ENCODE results near the gene RBM24. TPM values are rescaled to one million over a fixed set of nuclear protein-coding genes. Genes with fewer than 3 reads are reported as not detected.

The RBM24 gene
- total RNA-seq, 4 donors from 2014 or later = 0.45 to 5.3 (median 1.6) TPM

DNA sequence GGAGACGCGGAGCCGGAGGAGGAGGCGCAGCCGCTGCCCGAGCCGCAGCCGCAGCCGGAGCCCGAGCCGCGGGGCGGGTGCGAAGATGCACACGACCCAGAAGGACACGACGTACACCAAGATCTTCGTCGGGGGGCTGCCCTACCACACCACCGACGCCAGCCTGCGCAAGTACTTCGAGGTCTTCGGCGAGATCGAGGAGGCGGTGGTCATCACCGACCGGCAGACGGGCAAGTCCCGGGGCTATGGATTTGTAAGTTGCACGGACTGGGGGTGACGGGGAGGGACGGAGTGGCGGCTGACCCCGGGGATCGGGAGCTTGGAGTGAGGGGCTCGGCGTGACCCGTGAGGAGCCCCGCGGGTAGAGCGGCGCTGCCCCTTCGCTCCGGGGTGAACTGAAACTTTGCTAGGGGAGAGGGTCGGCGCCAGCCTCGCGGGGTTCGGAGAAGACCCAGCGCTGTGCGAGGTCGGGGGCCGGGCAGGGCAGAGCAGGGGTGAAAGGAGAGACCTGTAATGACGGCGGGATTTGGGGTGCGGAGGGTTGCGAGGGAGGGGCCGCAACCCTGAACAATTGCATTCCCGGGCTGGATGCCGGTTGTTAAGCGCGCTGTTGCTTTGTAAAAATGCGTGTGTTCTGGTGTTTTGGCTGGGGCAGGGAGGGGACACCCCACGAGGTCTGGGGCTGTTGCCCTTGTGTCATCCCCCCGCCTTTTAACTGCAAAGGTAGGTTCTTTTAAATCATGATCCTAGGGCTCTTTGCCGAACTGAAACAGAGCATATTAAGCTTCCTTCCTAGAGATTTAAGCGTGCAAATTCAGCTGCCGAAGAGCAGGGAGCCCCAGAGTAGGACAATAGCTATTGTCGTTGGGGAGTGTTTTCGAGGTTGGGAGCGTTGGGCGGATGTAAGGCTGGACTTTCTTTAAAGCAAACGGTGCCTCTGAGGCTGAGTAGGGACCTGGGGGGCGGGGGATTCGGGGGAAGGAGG is 628 bp downstream of the RBM24 start:
- no peaks in the 10 kb centered on the region for H3K36me3 ChIP-seq
- H3K27ac ChIP-seq = peak overlapping the region in 1 of 3 donors; percentile 60
- DNase-seq = peak; percentile 13 to 22
- H3K27me3 ChIP-seq = no peaks in the 10 kb centered on the region
- no peaks in the 10 kb centered on the region for H3K9me3 ChIP-seq
- peak overlapping the region; percentile 48 to 87 (median 65) for H3K4me3 ChIP-seq (replicated peaks in 1 of 3)
- intact Hi-C loops (cut with DNase I) = loop anchor here (10.0 kb wide), 1 partner anchor 113 kb away; the partner anchor contains the start of gene CAP2
- TF ChIP-seq, protein P1, sequence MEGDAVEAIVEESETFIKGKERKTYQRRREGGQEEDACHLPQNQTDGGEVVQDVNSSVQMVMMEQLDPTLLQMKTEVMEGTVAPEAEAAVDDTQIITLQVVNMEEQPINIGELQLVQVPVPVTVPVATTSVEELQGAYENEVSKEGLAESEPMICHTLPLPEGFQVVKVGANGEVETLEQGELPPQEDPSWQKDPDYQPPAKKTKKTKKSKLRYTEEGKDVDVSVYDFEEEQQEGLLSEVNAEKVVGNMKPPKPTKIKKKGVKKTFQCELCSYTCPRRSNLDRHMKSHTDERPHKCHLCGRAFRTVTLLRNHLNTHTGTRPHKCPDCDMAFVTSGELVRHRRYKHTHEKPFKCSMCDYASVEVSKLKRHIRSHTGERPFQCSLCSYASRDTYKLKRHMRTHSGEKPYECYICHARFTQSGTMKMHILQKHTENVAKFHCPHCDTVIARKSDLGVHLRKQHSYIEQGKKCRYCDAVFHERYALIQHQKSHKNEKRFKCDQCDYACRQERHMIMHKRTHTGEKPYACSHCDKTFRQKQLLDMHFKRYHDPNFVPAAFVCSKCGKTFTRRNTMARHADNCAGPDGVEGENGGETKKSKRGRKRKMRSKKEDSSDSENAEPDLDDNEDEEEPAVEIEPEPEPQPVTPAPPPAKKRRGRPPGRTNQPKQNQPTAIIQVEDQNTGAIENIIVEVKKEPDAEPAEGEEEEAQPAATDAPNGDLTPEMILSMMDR (IDR thresholded peaks at IDR 0.05) = no peak
- no peak for TF ChIP-seq POLR2A (IDR thresholded peaks at IDR 0.05)
- H3K4me1 ChIP-seq = peaks cover 0 to 5% of the 10 kb centered on the region in 2 donors
- WGBS, 2 donors = 4 to 8% methylated on average over 27 to 53 of the region's 77 CpGs

DNA sequence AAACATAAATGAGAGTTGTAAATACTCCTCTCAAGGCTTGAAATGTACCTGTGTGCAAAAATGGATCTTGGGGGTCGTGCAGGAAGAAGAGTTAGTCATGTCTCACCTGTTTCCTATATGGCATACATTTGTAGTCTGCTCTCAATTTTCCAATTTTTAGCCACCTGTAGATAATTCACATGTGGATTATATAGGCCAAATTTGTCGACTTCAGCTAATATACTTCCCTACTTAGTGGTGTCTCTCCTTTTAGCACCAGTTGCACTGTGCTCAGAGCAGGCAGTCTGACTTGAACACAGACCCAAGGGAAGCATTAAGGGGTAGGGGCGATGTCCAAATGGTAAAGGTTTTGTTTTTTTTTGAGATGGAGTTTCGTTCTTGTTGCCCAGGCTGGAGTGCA is 1.9 kb downstream of the RBM24 start:
- no peak for DNase-seq
- intact Hi-C loops (cut with DNase I) = loop anchor here (10.0 kb wide), 1 partner anchor 112 kb away; the partner anchor contains the start of gene CAP2
- no peaks in the 10 kb centered on the region for H3K36me3 ChIP-seq
- no peak for TF ChIP-seq POLR2A (IDR thresholded peaks at IDR 0.05)
- TF ChIP-seq, protein P1 (IDR thresholded peaks at IDR 0.05) = no peak
- 95 to 98% methylated on average over 4 of the region's 4 CpGs for WGBS, 2 donors
- H3K4me1 ChIP-seq = peaks cover 0 to 5% of the 10 kb centered on the region in 2 donors
- no peak overlapping the region for H3K27ac ChIP-seq
- H3K4me3 ChIP-seq (replicated peaks in 1 of 3) = no peak overlapping the region
- H3K9me3 ChIP-seq = no peaks in the 10 kb centered on the region
- H3K27me3 ChIP-seq = no peaks in the 10 kb centered on the region

DNA sequence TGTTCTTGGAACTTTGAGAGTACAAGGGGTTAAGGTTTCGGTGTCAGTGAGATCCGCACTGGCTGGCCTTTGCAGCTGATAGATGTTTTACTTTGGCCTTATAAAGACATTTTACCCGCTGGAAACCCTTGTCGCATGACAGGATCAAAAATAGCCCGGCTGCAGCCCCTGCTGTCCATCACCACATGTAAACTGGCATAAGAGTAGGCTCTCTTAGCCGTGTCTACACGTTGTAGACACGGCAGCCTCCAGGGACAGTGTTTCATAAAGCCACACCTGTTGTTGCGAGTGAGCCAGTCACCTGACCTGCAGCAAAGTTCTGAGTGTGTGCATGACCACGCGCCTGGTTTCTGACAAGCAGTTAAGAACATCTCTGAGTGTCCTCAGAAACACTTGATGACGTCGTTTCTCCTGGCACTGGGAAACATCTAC is 8.5 kb downstream of the RBM24 start:
- Histone ChIP-seq H3K27ac (peak overlapping the region in 2 of 3 donors; percentile 51 to 57), H3K4me3 (replicated peaks in 1 of 3) (no peak overlapping the region), H3K27me3 (no peaks in the 10 kb centered on the region), H3K9me3 (no peaks in the 10 kb centered on the region), H3K4me1 (peaks cover 0 to 7% of the 10 kb centered on the region in 2 donors), H3K36me3 (no peaks in the 10 kb centered on the region)
- TF ChIP-seq POLR2A (IDR thresholded peaks at IDR 0.05) = peak in 1 of 2 donors; percentile 42
- TF ChIP-seq, protein P1 (IDR thresholded peaks at IDR 0.05) = peak in 1 of 6 experiments; percentile 16
- DNase-seq = peak; percentile 93 to 96
- intact Hi-C loops (cut with DNase I) = loop anchor here (10.0 kb wide), 1 partner anchor 105 kb away; the partner anchor contains the start of gene CAP2
- WGBS, 2 donors = 25 to 27% methylated on average over 12 to 13 of the region's 13 CpGs

DNA sequence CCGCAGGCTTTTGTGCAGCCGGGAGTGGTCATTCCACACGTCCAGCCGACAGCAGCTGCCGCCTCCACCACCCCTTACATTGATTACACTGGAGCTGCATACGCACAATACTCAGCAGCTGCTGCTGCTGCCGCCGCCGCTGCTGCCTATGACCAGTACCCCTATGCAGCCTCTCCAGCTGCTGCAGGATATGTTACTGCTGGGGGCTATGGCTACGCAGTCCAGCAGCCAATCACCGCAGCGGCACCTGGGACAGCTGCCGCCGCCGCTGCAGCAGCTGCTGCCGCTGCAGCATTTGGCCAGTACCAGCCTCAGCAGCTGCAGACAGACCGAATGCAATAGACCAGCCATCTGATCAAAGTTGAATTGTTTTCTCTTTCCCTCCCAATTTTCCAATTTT is 10.6 kb downstream of the RBM24 start:
- DNase-seq = no peak
- H3K36me3 ChIP-seq = no peaks in the 10 kb centered on the region
- WGBS, 2 donors = 93 to 96% methylated on average over 14 to 17 of the region's 17 CpGs

More for the DNA sequence above, 10.6 kb downstream of the RBM24 start:
- Histone ChIP-seq H3K4me3 (replicated peaks in 1 of 3) (no peak overlapping the region), H3K9me3 (no peaks in the 10 kb centered on the region), H3K27ac (no peak overlapping the region), H3K4me1 (peaks cover 0 to 11% of the 10 kb centered on the region in 2 donors), H3K27me3 (no peaks in the 10 kb centered on the region)
- intact Hi-C loops (cut with DNase I) = no loop called here
- TF ChIP-seq, protein P1 (IDR thresholded peaks at IDR 0.05) = no peak
- TF ChIP-seq POLR2A (IDR thresholded peaks at IDR 0.05) = no peak

Data from thyroid gland (tissue), 4 donors.